Activated CD8-positive, alpha-beta T cell treated with anti-CD3 and anti-CD28 coated beads for 36 hours (primary cell): ENCODE results near the gene DOCK2. TPM values are rescaled to one million over a fixed set of nuclear protein-coding genes. Genes with fewer than 3 reads are reported as not detected.

Experiments
- ATAC-seq: fragments of 200-7000 bp; cut with Tn5 transposase; one replicate; pipeline ENCODE4 v1.10.0; 2021; ENCODE audit warnings: mild to moderate bottlenecking, moderate library complexity
- CTCF ChIA-PET: fragments of 350-600 bp; sonication (Branson Sonifier 250); formaldehyde crosslinking; loops from one replicate; lab custom pipeline; 2021; ENCODE audit warnings: antibody characterized with exemption; lab: Charles Lee
- POLR2A ChIA-PET: fragments of 350-600 bp; sonication (Branson Sonifier 250); formaldehyde crosslinking; loops from one replicate; lab custom pipeline; 2021; ENCODE audit warnings: antibody characterized with exemption; lab: Charles Lee
- DNase-seq: peaks from one replicate; pipeline ENCODE4 v3.0.0-alpha.2; 2020
- H3K27ac Mint-ChIP-seq: one replicate; pipeline ENCODE4 v1.8.0; 2021; ENCODE audit warnings: mild to moderate bottlenecking, mixed read lengths
- H3K27me3 Mint-ChIP-seq: one replicate; pipeline ENCODE4 v1.8.0; 2021; ENCODE audit warnings: mixed read lengths
- H3K36me3 Mint-ChIP-seq: one replicate; pipeline ENCODE4 v1.8.0; 2021; ENCODE audit warnings: low read depth, mixed read lengths
- H3K4me1 Mint-ChIP-seq: one replicate; pipeline ENCODE4 v1.8.0; 2021; ENCODE audit warnings: low read depth, mixed read lengths
- H3K4me3 Mint-ChIP-seq: one replicate; pipeline ENCODE4 v1.8.0; 2021; ENCODE audit warnings: mild to moderate bottlenecking, moderate library complexity, mixed read lengths
- H3K9me3 Mint-ChIP-seq: one replicate; pipeline ENCODE4 v1.8.0; 2021; ENCODE audit warnings: mixed read lengths
- intact Hi-C: fragments of 100-400 bp; cut with micrococcal nuclease; formaldehyde crosslinking; loops from one replicate; pipeline ENCODE4 v1.10.0; 2022
- total RNA-seq, 2 experiments: library from RNA; stranded (reverse); gene quantifications; one replicate each; pipeline ENCODE4 v1.2.3, GENCODE V29; 2021
- TF ChIP-seq, protein P1 (sequence below): fragments of 200-600 bp; IDR thresholded peaks from one replicate; pipeline ENCODE4 v1.8.0; 2022; ENCODE audit warnings: antibody characterized with exemption, mild to moderate bottlenecking

The DOCK2 gene
- total RNA-seq, 2 experiments from 2014 or later, result 180 to 181 TPM

DNA sequence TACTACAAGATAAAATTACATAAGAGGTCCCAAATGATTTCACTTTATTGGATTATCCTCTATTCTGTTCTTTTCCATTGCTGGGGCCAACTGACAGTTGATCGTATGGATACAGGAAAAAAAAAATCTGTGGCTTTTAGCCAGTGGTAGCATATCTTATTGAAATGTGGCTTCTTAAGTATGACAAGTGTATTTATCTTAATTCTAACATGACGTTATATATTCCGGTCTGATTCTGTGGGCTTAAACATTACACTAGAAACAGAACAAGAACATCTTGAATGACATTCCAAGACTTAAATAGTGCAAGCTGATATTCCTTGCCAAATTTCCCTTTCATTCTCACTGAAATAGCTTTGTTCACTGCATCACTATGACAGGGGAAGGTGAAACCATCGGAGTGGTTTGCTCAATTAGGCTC is 225.3 kb downstream of the DOCK2 start:
- no peak for ATAC-seq
- Mint-ChIP-seq H3K27ac (no peak overlapping the region), H3K4me1 (peaks cover 14% of the 10 kb centered on the region), H3K36me3 (peaks cover 30% of the 10 kb centered on the region), H3K9me3 (no peaks in the 10 kb centered on the region), H3K4me3 (no peak overlapping the region), H3K27me3 (no peaks in the 10 kb centered on the region)
- DNase-seq, result no peak
- intact Hi-C loops, result no loop called here
- ChIA-PET CTCF (no interaction called here), POLR2A (no interaction called here)
- TF ChIP-seq, protein P1, sequence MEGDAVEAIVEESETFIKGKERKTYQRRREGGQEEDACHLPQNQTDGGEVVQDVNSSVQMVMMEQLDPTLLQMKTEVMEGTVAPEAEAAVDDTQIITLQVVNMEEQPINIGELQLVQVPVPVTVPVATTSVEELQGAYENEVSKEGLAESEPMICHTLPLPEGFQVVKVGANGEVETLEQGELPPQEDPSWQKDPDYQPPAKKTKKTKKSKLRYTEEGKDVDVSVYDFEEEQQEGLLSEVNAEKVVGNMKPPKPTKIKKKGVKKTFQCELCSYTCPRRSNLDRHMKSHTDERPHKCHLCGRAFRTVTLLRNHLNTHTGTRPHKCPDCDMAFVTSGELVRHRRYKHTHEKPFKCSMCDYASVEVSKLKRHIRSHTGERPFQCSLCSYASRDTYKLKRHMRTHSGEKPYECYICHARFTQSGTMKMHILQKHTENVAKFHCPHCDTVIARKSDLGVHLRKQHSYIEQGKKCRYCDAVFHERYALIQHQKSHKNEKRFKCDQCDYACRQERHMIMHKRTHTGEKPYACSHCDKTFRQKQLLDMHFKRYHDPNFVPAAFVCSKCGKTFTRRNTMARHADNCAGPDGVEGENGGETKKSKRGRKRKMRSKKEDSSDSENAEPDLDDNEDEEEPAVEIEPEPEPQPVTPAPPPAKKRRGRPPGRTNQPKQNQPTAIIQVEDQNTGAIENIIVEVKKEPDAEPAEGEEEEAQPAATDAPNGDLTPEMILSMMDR, result no peak

DNA sequence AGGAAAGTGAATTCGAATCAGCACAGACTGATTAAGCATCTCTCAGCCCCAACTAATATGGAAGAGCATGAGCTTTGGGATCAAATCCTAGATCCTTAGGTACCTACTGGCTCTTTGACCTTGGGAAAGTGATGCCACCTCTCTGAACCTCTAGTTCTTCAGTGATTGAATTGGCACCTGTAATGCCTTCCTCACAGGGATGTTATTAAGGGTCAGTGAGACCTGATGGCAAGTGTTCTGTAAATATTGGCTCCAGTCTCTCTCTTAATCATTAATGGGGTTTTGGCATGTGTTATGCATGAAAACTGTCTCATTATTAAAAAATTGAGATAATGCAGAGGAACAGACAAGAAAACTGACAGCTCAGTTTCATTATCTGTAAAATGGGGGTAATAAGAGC is 227.4 kb downstream of the DOCK2 start:
- Mint-ChIP-seq H3K4me1 (peaks cover 5% of the 10 kb centered on the region), H3K4me3 (no peak overlapping the region), H3K27ac (no peak overlapping the region), H3K27me3 (no peaks in the 10 kb centered on the region), H3K36me3 (peaks cover 25% of the 10 kb centered on the region), H3K9me3 (no peaks in the 10 kb centered on the region)
- TF ChIP-seq, protein P1, result no peak
- intact Hi-C loops, result no loop called here
- no peak for ATAC-seq
- CTCF ChIA-PET, result no interaction called here
- no peak for DNase-seq
- POLR2A ChIA-PET, result interaction anchor here (0.6 kb wide), 1 partner anchor 36 kb away, joined by 4 read pairs; no protein-coding TSS in a partner anchor

DNA sequence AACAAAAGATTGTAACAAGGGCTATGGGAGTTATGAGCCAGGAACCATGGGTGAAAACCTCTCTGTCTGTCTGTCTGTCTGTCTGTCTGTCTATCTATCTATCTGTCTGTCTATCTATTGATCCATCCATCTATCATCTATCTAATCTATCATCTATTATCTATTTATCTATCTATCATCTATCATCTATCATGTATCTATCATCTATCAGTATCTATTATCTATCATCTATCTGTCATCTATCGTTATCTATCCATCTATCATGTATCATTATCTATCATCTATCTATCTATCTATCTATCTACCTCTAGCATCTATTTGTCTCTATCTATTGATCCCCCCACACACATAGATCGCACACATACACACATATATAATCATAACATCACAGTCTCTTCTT is 230.3 kb downstream of the DOCK2 start:
- no peak overlapping the region for H3K27ac Mint-ChIP-seq

DNA sequence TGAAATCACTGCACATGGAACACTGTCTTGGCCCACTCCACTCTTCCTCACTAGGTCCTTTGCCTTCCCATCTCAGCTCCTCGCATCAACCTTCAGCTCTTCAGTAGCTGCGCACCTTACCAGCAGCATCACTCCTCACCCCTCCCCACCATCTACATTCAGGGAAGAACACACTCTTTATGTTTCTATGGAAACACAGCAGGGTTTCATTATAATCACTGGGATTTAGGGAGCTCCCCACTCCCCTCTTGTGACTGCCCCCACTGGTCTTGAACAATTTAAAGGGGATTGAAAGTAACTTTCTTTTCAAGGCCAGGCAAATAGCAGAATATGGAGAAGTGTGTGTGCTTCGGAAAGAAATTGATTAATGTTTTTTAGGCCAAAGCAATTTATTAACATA is 232.0 kb downstream of the DOCK2 start:
- DNase-seq (no peak), ATAC-seq (no peak)
- Mint-ChIP-seq H3K4me1 (no peaks in the 10 kb centered on the region), H3K9me3 (no peaks in the 10 kb centered on the region), H3K4me3 (no peak overlapping the region), H3K36me3 (peaks cover 29% of the 10 kb centered on the region), H3K27ac (no peak overlapping the region), H3K27me3 (no peaks in the 10 kb centered on the region)
- intact Hi-C loops, result no loop called here
- CTCF ChIA-PET, result no interaction called here
- TF ChIP-seq, protein P1, result no peak
- POLR2A ChIA-PET, result interaction anchor here (0.6 kb wide), 1 partner anchor 18 kb away, joined by 3 read pairs; no protein-coding TSS in a partner anchor

More for the DNA sequence above, 230.3 kb downstream of the DOCK2 start:
- intact Hi-C loops, result no loop called here
- TF ChIP-seq, protein P1, result no peak
- Mint-ChIP-seq H3K4me3 (no peak overlapping the region), H3K9me3 (no peaks in the 10 kb centered on the region), H3K4me1 (no peaks in the 10 kb centered on the region), H3K36me3 (peaks cover 29% of the 10 kb centered on the region), H3K27me3 (no peaks in the 10 kb centered on the region)
- CTCF ChIA-PET, result no interaction called here
- DNase-seq (no peak), ATAC-seq (no peak)
- POLR2A ChIA-PET, result no interaction called here

DNA sequence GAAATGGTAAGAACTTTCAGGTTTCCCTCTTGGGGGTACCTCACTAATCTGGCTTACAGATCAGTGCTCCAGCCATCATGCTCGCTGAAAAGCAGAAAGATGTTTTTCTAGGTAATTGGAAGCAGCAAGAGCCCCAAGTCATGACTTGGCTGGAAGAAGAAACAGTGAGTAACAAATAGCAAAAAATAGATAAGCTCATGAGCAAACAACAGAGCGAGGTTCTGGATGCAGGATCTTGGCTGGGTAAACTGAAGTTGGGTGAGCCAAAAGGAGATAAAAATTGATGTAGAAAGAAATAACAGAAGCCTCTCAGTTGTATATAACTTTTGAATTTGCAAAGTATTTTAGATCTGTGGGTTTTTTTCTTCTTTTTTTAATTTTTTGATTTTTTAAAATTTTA is 233.1 kb downstream of the DOCK2 start:
- POLR2A ChIA-PET, result no interaction called here
- DNase-seq, result no peak
- no peak overlapping the region for H3K4me3 Mint-ChIP-seq
- H3K27ac Mint-ChIP-seq, result no peak overlapping the region
- no peaks in the 10 kb centered on the region for H3K9me3 Mint-ChIP-seq
- no peak for ATAC-seq
- TF ChIP-seq, protein P1, result no peak
- H3K4me1 Mint-ChIP-seq, result no peaks in the 10 kb centered on the region
- H3K27me3 Mint-ChIP-seq, result no peaks in the 10 kb centered on the region
- peaks cover 24% of the 10 kb centered on the region for H3K36me3 Mint-ChIP-seq
- CTCF ChIA-PET, result no interaction called here
- intact Hi-C loops, result no loop called here
